Nasal cavity respiratory epithelium epithelial cell of viscerocranial mucosa (primary cell): ENCODE data around the gene ATP6V0E1. TPM values are rescaled to one million over a fixed set of nuclear protein-coding genes. Genes with fewer than 3 reads are reported as not detected.

Source experiments
- total RNA-seq: library from RNA; depleted of rRNA; stranded (reverse); fragments of >200 nt; gene quantifications from 2 replicates; pipeline ENCODE4 v1.2.3, GENCODE V29; 2014

Gene ATP6V0E1
- total RNA-seq: 186 and 224 TPM in 2 replicates

DNA sequence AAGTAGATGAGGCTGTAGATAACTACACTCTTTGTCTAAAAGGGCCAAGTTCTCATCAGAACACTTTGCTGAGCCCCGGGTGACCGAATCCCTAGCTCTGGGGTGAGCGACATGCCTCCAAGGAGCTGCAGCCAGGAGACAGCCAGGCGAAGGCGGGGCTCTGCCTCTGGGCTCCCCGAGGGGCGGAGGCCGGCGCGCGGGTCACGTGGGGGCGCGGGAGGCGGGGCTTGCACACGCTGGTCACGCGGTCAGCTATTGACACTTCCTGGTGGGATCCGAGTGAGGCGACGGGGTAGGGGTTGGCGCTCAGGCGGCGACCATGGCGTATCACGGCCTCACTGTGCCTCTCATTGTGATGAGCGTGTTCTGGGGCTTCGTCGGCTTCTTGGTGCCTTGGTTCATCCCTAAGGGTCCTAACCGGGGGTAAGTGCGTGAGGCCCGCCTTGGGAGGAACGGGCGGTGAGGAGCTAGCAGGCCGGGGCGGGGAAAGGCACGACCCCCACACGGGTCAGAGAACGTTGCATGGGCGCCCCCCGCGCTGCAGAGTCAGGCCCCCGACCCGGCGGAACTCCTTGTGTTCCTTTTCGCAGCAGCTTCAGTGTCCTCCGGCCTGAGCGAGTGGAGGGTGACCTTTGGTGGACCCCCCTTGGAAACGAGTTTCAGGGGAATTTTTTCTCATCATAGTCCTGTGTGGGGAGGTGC lies at the start of gene ATP6V0E1:
Gene ATP6V0E1 (plus strand): TSS at position 230 of the 702 bp plus-strand sequence. CDS start 90 bp downstream, at position 320.

DNA sequence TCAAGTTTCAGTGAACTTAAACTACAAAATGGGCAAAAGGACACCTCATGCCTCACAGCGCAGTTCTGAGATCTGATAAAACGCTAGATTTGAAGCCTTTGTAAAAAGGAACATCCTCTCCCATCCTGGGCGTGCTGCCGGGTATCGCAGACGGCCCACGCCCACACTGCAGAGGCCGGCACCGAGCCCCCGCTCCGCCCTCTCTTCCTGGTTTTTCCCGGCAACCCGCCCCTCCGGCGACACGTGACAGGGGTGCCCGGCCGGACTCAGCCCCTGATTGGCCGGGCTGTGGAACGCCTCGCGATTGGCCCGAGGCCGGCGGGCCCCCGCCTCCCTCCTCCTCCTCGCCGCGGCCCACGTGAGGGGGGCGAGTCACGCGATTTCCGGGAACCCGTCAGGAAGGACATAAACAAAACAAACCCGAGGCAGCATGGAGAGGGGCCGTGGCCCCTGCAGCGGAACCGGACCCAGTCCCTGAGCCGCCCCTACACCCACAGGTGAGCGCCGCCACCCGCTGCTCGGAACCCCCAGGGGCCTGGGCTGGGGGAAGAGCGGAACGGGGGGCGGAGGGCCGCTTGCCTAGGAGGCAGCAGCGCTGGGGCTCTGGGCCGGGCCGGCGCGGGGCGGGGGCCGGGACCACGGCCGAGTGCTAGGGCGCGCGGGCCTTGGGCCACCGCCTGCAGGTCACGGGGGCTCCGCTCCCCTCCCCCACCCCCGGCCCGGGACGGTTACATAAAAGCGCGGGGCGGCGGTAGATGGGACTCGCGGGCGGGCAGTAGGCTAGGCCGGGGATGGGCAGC lies 72.6 kb downstream of the ATP6V0E1 start, which contains the start of gene CREBRF:
Gene CREBRF (plus strand): TSS at position 370 of the 800 bp plus-strand sequence. CDS start 24,424 bp downstream, outside the sequence.

Other genes starting within 250 kb of the ATP6V0E1 start
- gene DUSP1, start 212.6 kb upstream of the ATP6V0E1 start, total RNA-seq: 69.5 and 223 TPM in 2 replicates
- 78.9 and 106 TPM in 2 replicates for gene ERGIC1, start 149.5 kb upstream of the ATP6V0E1 start, total RNA-seq
- 44.4 and 65.6 TPM in 2 replicates for gene RPL26L1, start 24.3 kb upstream of the ATP6V0E1 start, total RNA-seq
- 9.9 and 12.0 TPM in 2 replicates for gene CREBRF, start 72.6 kb downstream of the ATP6V0E1 start, total RNA-seq
- 11.2 and 17.4 TPM in 2 replicates for gene BNIP1, start 160.8 kb downstream of the ATP6V0E1 start, total RNA-seq